ENCODE data around the gene POLR2A. TPM values are rescaled to one million over a fixed set of nuclear protein-coding genes. Genes with fewer than 3 reads are reported as not detected.
"Not testable (repeated sequence)": the region's sequence is repeated elsewhere in the genome, so short reads cannot be mapped to it uniquely, and the experiment has no call there.

The POLR2A gene
- total RNA-seq, 4 donors from 2014 or later: 57.1 to 99.2 (median 77.1) TPM

DNA sequence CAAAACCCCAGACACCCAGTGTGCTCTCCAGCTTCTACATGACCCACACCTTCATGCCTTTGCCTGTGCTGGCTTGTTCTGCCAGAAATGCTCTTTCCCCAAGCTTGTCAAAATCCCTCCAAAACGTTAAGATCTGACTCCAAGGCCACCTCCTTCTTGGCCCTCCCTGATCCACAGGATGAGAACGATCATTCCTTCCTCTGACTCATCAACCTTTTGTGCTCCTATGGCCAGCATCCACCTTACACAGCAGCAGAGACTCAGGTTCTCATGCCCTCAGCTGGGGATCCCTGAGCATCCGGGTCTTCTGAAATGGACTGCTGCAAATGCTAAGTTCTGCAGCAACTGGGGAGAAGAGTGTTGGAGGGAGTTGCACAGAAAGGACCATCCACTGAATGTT lies 7.7 kb upstream of the POLR2A start:
- DNase-seq (ENCODE audit: low spot score): no peak
- no peak for ATAC-seq (ENCODE audit: low FRiP score)
- TF ChIP-seq, protein P1, sequence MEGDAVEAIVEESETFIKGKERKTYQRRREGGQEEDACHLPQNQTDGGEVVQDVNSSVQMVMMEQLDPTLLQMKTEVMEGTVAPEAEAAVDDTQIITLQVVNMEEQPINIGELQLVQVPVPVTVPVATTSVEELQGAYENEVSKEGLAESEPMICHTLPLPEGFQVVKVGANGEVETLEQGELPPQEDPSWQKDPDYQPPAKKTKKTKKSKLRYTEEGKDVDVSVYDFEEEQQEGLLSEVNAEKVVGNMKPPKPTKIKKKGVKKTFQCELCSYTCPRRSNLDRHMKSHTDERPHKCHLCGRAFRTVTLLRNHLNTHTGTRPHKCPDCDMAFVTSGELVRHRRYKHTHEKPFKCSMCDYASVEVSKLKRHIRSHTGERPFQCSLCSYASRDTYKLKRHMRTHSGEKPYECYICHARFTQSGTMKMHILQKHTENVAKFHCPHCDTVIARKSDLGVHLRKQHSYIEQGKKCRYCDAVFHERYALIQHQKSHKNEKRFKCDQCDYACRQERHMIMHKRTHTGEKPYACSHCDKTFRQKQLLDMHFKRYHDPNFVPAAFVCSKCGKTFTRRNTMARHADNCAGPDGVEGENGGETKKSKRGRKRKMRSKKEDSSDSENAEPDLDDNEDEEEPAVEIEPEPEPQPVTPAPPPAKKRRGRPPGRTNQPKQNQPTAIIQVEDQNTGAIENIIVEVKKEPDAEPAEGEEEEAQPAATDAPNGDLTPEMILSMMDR (IDR thresholded peaks at IDR 0.05): no peak

DNA sequence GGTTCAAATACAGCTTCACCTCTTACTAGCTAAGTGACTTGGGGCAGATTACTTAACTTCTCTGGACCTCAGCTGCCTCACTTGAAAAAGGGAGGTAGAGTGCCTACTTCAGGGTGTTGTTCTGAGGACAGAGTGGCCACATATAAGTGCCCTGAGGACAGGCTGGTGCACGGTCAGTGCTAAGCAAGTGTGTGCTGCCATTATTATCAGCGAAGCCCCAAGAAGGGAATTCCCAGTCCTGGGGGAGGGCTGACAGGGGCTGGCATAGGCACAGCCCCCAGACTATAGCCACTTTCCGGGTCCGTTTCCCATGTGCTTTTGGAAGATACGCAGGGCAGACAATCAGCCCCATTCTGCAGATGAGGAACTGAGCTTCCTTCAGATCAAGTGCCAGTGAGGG lies 7.2 kb upstream of the POLR2A start:
- ATAC-seq (ENCODE audit: low FRiP score) (no peak), DNase-seq (ENCODE audit: low spot score) (no peak)
- TF ChIP-seq, protein P1 (IDR thresholded peaks at IDR 0.05): no peak

DNA sequence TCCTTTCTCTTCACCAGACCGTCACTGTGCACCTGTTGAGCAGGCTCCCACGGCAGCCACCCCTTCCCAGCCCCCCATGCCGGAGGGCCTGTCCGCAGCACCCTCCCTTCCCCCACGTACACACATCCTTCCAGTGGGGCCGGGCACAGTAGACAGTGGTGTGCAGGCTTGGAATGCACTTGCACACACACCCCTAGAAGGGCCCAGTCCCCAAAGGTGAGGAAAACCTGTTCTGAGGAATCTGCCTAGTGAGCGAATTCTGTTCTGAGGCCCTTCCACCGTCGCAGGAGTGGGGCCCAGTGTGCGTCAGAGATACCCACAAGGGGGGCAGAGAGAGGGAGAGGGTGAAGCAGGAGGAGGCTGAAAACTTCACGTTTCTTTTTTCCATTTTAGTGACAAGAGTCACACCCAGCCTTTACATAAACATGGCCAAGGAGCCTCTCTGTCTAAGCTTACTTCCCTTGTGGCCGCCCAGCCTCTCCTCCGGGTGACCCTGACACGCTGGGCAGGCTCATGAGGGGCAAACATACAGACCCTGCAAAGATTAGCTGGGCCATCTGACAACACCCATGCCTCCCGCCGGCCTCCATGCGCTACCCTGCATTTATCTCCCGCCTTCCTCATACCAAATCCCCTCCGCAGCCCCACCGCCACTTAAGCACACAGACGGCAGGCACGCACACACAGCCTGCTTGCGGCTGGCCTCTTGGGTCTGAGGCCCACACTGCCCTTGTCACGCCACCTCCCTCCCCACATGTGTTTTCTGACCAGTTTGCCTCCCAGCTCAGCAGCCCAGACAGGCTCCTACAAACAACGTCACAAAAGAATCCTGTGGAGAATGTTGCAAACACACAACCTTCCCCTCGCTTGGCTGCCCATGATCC lies 6.5 kb upstream of the POLR2A start:
- TF ChIP-seq, protein P1 (IDR thresholded peaks at IDR 0.05): no peak
- no peak for ATAC-seq (ENCODE audit: low FRiP score)
- DNase-seq (ENCODE audit: low spot score): no peak

DNA sequence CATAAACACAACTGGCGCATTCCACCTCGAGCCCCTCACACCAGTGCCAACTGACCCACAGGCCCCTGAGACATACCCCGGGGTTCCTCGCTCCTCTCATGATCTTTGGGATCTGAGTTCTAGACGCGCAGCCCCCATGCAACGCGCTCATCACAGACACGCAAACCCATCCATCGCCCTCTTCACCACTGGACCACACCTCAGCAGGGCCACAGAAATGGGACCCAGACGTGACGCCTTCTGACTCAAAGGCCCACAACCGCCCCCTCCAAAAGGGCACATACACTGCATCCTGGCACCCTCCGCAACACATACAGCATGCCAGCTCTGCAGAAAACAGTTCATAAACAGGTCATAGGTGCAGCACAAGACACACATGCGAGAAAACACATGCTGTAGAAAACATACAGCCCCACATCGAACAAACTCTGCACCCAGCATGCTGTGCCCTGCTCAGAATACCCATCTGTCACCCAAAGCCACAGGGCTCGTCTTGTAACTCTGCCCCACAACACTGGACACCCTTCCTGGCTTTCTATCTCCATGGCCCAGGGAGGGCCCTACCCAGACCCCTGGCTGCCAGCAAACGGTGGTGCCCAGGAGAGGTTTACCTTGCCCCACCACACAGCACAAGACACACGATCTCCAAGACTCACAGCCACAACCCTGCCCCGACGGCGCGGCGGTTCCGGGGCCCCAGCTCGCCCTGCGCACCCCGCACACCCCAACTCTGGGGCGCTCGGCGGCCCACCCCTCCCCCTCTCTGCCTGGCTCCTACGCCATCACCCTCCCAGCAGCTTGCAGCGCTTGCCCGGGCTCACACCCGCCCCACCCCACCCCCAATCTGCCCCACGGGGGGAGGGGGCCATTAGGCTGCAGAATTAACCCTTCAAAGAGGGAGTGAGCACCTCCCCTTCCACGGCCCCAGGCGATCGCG lies 5.6 kb upstream of the POLR2A start:
- ATAC-seq (ENCODE audit: low FRiP score) (peak; percentile 5), DNase-seq (ENCODE audit: low spot score) (no peak)
- TF ChIP-seq, protein P1 (IDR thresholded peaks at IDR 0.05): no peak

DNA sequence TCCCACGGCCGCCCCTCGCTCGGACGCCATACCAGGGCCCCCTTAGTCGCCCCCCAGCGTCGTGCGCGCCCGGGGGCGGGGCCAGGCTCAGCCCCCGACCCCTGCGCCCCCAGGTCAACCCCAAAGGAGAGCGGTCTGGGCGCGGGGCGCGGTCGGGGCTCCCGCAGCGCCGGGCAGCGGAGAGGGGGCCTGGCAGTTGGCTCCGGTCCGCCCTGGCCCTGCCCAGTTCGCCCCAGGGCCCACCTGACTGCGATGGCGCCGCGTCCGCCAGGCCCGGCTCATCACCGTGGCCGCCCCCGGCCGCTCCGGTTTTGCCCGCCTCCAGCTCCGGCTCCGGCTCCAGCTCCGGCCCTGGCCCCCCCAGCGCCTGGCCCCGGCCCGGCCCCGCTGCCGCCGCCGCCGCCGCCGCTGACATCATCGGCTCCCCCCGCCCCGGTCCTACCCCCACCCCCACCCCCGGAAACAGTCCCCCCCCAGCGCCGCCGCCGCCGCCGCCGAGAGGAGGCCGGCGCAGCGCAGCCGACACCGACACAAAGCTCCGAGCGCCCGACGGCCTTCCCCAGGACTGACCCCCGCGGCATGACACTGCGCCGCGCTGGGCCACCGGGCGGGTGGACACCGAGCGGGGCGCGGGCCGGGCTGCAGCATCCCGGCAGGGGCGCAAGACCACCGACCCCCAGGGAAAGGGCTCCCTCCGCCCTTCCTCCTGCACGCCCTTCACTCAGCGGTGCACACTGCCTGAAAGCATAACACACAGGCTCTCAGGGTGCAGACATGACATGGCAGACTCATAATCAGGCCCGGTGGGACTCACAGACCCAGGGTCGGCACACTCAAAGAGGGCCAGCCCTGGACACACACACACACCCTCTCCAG lies 4.7 kb upstream of the POLR2A start, which contains the start of gene ZBTB4:
TSS of gene ZBTB4 (minus strand) at position 419 of the 876 bp plus-strand sequence. CDS start 12,830 bp downstream, outside the sequence.
- TF ChIP-seq, protein P1 (IDR thresholded peaks at IDR 0.05): no peak
- no peak for DNase-seq (ENCODE audit: low spot score)
- ATAC-seq (ENCODE audit: low FRiP score): peak; percentile 6

DNA sequence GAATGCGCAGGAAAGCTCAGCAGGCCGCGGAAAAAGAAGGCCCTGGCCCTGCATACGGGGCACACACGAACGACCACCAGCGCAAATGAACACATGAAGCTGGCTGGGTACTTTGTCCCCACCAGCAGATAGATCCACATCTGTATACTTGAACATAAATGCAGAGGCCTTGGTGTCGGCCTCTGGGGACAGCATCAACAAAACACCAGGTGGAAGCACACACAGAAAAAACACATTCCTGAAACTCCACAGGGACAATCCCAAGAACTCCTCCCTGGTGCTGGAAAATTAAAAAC lies 4.1 kb upstream of the POLR2A start:
- no peak for ATAC-seq (ENCODE audit: low FRiP score)

DNA sequence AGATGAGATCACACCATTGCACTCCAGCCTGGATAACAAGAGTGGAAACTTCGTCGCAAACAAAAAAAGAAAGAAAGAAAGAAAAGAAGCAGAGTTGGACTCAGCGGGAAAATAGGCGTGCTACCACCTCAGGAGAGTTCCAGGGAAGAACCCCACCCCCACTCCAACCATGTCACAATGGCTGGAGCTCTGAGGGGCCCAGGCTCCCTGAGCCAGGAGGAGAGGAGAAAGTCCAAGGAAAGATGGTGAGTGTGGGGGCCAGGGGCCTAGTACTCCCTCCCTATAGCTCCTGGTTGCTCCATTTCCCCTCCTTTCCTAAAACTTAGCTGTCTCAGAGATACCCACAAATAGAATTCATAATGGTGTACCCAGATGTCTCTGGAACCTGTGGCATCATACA lies 2.9 kb upstream of the POLR2A start, which contains the start of gene SLC35G6:
TSS of gene SLC35G6 (plus strand) at position 172 of the 400 bp plus-strand sequence. CDS start at position 243, 71 bp downstream.
- DNase-seq (ENCODE audit: low spot score); ATAC-seq (ENCODE audit: low FRiP score): not testable (repeated sequence)

More for the DNA sequence above, 4.1 kb upstream of the POLR2A start:
- DNase-seq (ENCODE audit: low spot score): no peak
- TF ChIP-seq, protein P1 (IDR thresholded peaks at IDR 0.05): no peak

DNA sequence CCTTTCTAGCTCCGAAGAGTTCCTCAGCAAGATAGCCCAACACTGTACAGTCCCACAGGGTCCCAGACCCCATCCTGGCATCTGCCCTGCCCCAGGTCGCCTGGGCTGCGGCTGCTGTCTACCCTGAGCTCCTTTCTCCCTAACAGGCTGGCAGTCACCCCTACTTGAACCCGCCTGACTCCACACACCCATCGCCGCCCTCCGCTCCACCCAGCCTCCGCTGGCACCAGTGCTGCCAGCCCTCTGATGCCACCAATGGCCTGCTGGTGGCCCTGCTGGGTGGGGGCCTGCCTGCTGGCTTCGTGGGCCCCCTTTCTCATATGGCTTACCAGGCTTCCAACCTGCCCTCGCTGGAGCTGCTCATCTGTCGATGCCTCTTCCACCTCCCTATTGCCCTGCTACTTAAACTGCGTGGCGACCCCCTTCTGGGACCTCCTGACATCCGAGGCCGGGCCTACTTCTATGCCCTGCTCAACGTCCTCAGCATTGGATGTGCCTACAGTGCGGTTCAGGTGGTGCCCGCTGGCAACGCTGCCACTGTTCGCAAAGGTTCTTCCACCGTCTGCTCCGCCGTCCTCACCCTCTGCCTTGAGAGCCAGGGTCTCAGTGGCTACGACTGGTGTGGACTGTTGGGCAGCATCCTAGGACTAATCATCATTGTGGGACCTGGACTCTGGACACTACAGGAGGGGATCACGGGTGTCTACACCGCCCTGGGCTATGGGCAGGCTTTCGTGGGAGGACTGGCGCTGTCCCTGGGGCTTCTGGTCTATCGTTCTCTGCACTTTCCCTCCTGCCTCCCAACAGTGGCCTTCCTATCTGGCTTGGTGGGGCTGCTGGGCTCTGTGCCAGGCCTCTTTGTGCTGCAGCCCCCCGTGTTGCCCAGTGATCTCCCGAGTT lies 2.1 kb upstream of the POLR2A start:
- not testable (repeated sequence) for ATAC-seq (ENCODE audit: low FRiP score); DNase-seq (ENCODE audit: low spot score)

DNA sequence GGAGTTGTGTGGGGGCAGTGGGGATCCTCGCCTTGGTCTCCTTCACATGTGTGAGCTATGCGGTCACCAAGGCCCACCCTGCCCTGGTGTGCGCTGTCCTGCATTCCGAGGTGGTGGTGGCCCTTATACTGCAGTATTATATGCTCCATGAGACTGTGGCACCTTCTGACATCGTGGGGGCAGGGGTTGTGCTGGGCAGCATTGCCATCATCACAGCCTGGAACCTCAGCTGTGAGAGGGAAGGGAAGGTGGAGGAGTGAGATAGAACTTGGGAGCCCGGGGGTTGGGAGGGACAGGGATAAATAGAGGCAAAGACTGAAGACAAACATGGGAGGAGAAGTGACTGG lies 1.5 kb upstream of the POLR2A start:
- DNase-seq (ENCODE audit: low spot score); ATAC-seq (ENCODE audit: low FRiP score): not testable (repeated sequence)

Data from omental fat pad (tissue), 4 donors.